KOPT-K1 (cell line): ENCODE data around the gene MYCBP2.

Experiments used
- H3K27ac ChIP-seq: fragments of 200-600 bp; sonication (generic); 2 replicates; pipeline ENCODE4 v1.5.1; 2016; ENCODE audit warnings: antibody characterized with exemption, mild to moderate bottlenecking, low read depth, low read length; ENCODE audit not compliant: poor library complexity, severe bottlenecking
- H3K36me3 ChIP-seq: fragments of 200-600 bp; sonication (generic); 2 replicates; pipeline ENCODE4 v1.5.1; 2017; ENCODE audit warnings: antibody characterized with exemption, mild to moderate bottlenecking, low read length, moderate library complexity; ENCODE audit not compliant: insufficient read depth
- H3K9me3 ChIP-seq: fragments of 200-600 bp; sonication (generic); 2 replicates; pipeline ENCODE4 v1.5.1; 2017; ENCODE audit warnings: antibody characterized with exemption, low read length, mild to moderate bottlenecking; ENCODE audit not compliant: insufficient read depth, poor library complexity, severe bottlenecking

The MYCBP2 gene, protein sequence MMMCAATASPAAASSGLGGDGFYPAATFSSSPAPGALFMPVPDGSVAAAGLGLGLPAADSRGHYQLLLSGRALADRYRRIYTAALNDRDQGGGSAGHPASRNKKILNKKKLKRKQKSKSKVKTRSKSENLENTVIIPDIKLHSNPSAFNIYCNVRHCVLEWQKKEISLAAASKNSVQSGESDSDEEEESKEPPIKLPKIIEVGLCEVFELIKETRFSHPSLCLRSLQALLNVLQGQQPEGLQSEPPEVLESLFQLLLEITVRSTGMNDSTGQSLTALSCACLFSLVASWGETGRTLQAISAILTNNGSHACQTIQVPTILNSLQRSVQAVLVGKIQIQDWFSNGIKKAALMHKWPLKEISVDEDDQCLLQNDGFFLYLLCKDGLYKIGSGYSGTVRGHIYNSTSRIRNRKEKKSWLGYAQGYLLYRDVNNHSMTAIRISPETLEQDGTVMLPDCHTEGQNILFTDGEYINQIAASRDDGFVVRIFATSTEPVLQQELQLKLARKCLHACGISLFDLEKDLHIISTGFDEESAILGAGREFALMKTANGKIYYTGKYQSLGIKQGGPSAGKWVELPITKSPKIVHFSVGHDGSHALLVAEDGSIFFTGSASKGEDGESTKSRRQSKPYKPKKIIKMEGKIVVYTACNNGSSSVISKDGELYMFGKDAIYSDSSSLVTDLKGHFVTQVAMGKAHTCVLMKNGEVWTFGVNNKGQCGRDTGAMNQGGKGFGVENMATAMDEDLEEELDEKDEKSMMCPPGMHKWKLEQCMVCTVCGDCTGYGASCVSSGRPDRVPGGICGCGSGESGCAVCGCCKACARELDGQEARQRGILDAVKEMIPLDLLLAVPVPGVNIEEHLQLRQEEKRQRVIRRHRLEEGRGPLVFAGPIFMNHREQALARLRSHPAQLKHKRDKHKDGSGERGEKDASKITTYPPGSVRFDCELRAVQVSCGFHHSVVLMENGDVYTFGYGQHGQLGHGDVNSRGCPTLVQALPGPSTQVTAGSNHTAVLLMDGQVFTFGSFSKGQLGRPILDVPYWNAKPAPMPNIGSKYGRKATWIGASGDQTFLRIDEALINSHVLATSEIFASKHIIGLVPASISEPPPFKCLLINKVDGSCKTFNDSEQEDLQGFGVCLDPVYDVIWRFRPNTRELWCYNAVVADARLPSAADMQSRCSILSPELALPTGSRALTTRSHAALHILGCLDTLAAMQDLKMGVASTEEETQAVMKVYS (N-terminal part only)

DNA sequence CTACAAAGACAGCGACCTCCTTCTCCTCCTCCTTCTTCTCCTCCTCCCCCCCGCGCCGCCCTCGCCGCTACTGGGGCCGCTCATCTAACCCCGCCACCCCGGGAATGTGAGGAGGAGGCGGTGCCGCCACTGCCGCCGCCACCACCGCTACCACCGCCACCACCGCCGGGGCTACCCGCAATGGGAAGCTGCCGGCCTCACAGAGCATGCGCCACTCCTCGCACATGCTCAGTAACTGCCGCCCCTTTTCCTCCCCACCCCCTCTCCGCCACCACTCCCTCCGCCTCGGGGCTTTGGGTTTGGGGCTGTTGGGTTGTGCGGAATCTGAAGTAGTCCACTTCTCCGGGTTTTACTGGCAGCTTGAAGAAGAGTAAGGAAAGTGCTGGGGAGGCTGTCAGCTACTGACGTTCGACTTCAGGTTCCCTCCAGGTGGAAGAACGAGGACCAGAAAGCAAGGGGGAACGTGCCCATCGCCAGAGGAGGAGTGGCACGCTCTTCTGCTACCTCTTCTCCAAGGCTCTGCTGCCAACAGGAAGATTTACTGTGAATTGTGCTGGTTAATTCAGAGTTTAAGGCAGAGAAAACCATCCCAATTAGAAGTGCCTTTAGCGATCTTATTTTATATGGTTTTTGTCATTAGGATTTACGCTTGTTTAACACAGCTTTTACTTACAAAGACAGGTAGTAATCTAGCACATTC is at the start of gene MYCBP2:
TSS of gene MYCBP2 (minus strand) at position 190 of the 700 bp plus-strand sequence. CDS start 319 bp downstream, outside the sequence.
- peak within 1 kb of the TSS; percentile 84 for H3K27ac ChIP-seq
- no peaks in the 10 kb centered on the region for H3K9me3 ChIP-seq
- H3K36me3 ChIP-seq = no peaks in the 10 kb centered on the region

DNA sequence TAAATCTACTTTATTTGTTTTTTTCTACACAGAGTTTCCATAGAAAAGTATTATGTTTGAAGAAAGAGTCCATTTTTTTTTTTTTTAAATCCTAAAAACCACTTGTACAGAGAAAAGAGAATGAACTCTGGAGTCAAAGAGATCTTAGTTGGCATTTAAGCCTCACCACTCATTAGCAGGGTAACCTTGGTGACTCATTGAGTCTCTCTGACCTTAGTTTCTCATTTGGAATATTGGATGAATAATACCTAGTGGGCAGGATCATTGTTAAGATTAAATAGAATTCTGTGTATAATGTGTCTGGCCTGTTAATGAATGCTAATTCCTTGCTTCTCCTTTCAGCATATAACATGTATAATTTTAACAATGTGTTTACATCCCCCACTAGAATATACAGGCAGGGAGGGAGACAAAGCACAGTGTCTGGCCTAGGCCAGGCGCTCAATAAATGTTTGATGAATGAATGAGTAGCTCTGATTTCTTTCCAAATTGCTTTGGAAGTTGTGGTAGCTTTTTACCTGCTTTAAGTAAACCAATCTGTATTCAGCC is 48.7 kb upstream of the MYCBP2 start:
- Histone ChIP-seq H3K27ac (no peak overlapping the region), H3K9me3 (no peaks in the 10 kb centered on the region), H3K36me3 (no peaks in the 10 kb centered on the region)

DNA sequence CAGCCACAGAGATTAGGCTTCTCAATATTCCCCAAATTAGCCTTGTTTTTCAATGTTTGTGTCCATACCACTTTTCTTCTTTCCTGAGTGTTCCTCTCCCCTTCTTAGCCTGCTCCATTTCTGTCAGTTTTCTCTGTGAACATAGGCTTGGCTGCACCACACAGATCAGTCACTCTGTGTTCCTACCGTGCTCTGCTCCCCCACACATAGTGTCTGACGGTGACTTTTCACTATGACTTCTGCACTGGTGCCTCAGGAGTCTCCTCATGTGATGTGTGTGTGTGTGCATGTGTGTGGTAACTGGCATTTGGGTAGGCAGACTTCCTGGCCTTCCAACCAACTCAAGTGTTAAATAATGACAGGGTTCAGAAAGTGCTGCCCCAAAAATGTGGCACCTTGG is 47.9 kb upstream of the MYCBP2 start:
- Histone ChIP-seq H3K36me3 (no peaks in the 10 kb centered on the region), H3K27ac (no peak overlapping the region), H3K9me3 (no peaks in the 10 kb centered on the region)

DNA sequence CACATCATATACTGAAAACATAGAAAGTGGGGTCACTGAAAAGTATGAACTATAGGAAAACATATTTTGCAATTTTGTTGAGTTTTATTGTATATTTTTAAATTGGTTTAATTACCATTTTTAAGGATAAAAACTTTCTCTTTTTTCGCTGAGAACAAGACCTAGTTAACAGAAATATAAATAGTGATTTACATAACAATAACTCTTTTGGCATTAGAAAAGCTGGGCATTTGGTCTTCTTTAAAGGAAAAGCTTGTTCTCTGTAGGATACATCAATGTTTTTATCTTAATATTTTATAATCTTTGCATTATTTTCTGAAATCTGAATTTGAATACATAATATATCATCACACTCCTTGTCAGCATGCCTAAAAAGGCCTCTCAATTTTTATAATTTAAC is 47.4 kb upstream of the MYCBP2 start:
- Histone ChIP-seq H3K9me3 (no peaks in the 10 kb centered on the region), H3K27ac (no peak overlapping the region), H3K36me3 (no peaks in the 10 kb centered on the region)

DNA sequence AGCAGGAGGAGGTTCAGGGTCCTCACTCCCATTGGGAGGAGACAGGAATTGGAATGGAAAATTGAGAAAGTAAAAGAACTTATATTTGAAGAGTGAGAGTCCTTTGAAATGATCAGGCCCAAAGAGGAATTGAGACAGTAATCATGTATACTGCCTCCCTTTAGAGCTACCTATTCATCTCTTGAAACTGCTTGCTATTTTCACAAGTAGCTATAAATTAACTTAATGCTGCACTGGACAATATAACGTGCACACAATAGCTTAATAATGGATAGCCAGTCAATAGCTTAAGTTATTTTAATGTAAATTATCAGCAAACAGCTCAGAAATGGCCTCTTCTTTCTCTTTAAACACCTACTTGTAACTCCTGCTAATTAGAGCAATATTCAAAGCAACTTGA is 46.6 kb upstream of the MYCBP2 start:
- no peaks in the 10 kb centered on the region for H3K36me3 ChIP-seq
- H3K9me3 ChIP-seq = no peaks in the 10 kb centered on the region
- no peak overlapping the region for H3K27ac ChIP-seq

DNA sequence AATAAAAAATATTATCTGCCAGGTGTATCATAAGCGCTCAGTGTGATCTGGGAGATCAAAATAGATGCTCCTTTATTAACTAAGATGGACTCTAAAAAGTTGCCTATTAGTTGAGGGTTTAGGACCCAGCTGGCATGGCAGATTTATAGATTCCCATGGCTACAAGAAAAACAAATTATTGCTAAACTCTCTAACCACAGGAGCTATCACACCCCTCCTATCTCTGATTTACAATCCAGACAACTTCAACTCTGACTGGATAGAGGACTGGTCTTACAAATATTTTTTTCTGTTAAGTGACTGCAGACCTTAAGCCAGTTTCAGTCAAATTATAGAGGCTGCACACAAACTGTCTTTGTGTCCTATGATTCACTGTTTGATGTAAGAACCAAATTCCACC is 45.4 kb upstream of the MYCBP2 start:
- Histone ChIP-seq H3K9me3 (no peaks in the 10 kb centered on the region), H3K36me3 (no peaks in the 10 kb centered on the region)

DNA sequence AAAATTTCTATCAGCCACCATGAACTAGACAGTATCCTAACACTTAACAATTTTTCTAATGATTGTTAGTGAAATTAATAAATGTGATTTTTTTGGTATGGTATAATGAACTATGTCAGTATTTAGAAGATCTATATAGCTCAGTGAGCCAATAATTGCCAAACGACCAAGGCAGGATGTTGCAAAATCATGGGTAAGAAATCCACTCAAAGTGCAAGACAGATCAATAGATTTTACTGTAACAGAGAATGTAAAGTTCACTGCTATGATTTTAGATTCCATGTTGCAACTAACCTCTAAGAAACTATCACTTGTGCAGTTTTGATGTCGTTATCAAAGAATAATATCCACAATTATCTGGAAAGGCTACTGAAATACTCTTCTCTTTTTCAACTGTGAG is 44.0 kb upstream of the MYCBP2 start:
- no peak overlapping the region for H3K27ac ChIP-seq
- H3K9me3 ChIP-seq = no peaks in the 10 kb centered on the region
- H3K36me3 ChIP-seq = no peaks in the 10 kb centered on the region

More for the DNA sequence above, 45.4 kb upstream of the MYCBP2 start:
- no peak overlapping the region for H3K27ac ChIP-seq

DNA sequence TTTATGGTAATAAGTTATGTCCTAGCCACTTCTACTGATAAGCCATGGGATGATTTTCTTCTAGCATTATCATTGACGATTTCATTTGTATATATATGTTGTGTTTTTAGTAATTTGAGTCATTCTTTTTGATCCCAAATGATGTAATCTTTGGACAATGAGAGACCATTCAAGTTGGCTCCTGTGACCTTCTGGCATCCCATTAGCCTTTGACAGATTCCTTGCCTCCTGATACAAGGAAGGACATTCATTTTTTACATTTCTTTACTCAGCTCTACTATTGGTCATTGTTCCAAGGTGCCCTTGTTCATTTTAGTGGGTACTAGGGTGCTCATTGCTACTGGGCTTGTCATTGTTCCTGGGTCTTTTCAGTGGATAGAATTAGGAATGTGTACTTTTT is 35.3 kb upstream of the MYCBP2 start:
- Histone ChIP-seq H3K36me3 (no peaks in the 10 kb centered on the region), H3K27ac (no peak overlapping the region), H3K9me3 (no peaks in the 10 kb centered on the region)

DNA sequence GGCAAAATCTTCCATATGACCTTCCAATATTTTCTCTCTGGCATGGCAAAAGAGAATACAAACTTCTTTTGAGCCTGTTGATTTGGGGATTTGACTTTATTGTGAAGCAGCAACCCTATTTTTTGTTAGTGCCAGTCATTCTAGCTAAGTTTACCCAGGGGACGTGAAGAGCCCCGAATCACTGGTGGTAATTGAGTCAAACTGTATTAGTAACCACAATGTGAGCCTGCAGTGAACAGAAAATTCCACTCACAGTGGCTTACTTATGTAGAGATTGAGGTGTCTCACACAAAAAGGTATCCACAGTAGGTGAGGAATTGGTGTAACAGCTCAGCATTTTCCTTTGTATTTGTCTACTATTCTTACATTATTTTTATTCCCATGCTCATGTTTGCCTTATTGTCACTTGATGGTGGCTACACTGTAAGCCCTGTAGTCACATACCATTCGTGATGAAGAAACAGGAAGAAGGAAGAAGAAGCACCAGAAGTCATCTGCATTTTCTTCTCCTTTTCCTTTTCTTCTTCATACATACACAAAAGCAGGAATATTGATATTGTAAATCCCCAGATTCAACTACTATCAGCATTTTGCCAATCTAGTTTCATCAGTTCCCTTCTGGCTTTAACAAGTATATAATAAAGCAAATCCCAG is 33.3 kb upstream of the MYCBP2 start:
- no peak overlapping the region for H3K27ac ChIP-seq
- H3K36me3 ChIP-seq = no peaks in the 10 kb centered on the region
- no peaks in the 10 kb centered on the region for H3K9me3 ChIP-seq

DNA sequence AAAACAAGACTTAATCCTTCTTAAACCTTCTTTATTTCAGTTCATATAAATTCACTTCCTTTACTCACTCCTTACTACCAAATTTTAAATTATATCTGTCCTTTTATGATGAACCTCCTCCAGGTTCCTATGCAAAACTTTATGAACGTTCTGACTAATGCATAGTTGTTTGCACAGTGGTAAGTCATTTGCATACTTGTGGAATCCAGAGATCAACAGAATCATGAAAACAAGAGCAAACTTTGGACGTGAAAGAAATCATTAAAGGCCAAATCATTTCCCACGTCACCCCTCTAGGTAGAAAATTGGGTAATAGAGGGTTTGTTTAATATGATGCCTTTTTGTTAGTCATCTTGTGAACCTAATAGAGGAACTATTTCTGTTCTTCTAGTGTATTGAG is 32.3 kb upstream of the MYCBP2 start:
- H3K36me3 ChIP-seq = no peaks in the 10 kb centered on the region
- no peak overlapping the region for H3K27ac ChIP-seq
- H3K9me3 ChIP-seq = no peaks in the 10 kb centered on the region

DNA sequence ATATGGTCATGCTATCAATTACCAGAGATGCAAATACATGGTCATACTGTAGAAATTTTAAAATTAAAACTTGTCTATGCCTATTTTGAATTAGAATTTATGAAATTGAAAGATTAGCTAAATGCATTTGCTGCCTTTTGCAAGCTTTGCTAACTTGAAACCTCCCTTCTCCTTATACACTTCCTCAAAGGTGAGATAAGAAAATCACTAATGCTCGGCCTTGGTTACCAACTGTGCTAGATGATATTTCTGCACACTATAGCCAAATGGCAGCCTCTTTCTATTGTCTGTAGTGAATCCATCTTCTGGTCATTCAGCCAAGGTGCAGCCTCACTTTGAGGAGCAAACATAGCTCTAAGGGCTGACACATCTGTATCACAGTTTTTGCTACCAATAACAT is 31.1 kb upstream of the MYCBP2 start:
- H3K9me3 ChIP-seq = no peaks in the 10 kb centered on the region
- no peak overlapping the region for H3K27ac ChIP-seq

DNA sequence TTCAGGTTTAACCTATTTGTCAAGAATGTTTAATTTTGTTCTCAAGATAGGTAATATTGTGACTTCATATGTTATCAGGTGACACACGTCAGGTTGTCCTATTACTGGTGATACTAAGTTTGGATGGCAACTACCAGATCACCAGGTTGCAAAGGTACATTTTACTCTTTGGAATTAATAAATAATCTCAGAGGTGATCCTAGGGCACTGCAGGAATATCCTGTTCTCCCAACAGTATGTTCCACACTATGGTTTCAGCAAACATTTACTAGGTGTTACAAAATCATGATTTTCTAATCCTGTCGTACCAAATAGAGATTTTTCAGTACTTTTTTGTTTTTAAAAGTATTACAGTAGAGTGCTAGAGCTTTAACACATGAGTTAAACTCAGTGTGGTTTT is 29.3 kb upstream of the MYCBP2 start:
- no peaks in the 10 kb centered on the region for H3K36me3 ChIP-seq
- no peak overlapping the region for H3K27ac ChIP-seq
- no peaks in the 10 kb centered on the region for H3K9me3 ChIP-seq

More for the DNA sequence above, 31.1 kb upstream of the MYCBP2 start:
- no peaks in the 10 kb centered on the region for H3K36me3 ChIP-seq

DNA sequence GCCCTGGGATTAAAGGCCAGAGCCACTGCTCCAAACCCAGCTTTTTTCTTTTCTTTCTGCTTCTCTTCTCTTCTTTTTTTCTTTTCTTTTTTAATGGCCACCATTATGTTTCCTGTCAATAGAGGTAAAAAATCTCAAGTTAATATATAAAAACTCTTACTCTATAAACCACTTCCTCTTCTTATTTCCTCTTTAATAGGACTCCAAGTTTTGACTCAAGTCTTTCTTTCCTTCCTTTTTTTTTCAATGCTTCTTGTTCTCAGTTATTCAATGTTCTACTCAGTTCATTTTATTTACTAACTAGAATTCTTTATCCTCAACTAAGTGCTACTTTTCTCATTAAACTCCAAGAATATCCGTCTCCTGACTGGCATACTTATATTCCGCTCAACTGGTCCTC is 27.1 kb upstream of the MYCBP2 start:
- Histone ChIP-seq H3K36me3 (no peaks in the 10 kb centered on the region), H3K27ac (no peak overlapping the region), H3K9me3 (no peaks in the 10 kb centered on the region)

DNA sequence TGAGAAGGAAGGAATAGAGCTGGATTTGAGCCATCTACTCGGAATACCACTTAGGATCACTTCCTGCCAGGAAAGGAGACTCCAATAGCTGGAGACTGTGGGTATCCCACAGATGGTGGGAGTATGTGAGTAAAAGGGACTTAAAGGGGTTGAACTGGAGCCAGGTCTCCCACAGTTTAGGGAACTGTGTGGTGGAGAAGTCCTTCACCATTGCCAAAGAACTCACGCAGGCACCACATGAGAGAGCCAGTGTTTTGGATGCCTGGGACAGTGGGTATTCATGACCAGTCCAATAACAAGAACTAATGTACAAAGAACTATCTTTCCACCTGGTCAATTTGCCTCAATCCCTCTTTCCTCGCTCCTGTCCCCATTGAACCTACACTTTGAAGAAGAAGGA is 24.4 kb upstream of the MYCBP2 start:
- no peaks in the 10 kb centered on the region for H3K36me3 ChIP-seq
- H3K9me3 ChIP-seq = no peaks in the 10 kb centered on the region
- H3K27ac ChIP-seq = no peak overlapping the region
